Measurements from ENCODE around the gene NRTN. TPM values are rescaled to one million over a fixed set of nuclear protein-coding genes. Genes with fewer than 3 reads are reported as not detected.
A peak's percentile ranks its signal among the peaks of the same experiment; 100 is the strongest.

NRTN gene, protein sequence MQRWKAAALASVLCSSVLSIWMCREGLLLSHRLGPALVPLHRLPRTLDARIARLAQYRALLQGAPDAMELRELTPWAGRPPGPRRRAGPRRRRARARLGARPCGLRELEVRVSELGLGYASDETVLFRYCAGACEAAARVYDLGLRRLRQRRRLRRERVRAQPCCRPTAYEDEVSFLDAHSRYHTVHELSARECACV
- total RNA-seq = 1 to 10 TPM in 1 of 2 donors, under 1 TPM in 1; 0.23 to 3.3 TPM
- 1 to 10 TPM; 1.2 to 1.7 TPM for polyA plus RNA-seq
- long read RNA-seq, donor 1 = 0 reads
- long read RNA-seq, donor 2 = 0 reads
- long read RNA-seq, donor 3 = 0 reads
- long read RNA-seq, donor 4 = 0 reads
- long read RNA-seq, donor 5, partial matches to known transcripts = 0 of 7 reads
- long read RNA-seq, donor 5, other reads (novel, unspliced or antisense) = 6 of 7 reads

GRCh38 chr19:5804516-5805461, at the start of gene NRTN:
Gene NRTN, plus strand, starts transcription at chr19:5805067. Its CDS starts 19,099 bp downstream, at chr19:5824166.
- ATAC-seq (ENCODE audit: insufficient read depth, low FRiP score) = no peak
- H3K27me3 ChIP-seq (ENCODE audit: control insufficient read depth in 3 of 3, insufficient read depth in 3 of 3, low read length in 2 of 3) = peaks cover 0 to 8% (median 6%) of the 10 kb centered on the region in 3 donors
- no peak within 1 kb of the TSS for H3K4me3 ChIP-seq
- peaks cover 0 to 5% (median 4%) of the 10 kb centered on the region in 5 donors for H3K4me1 ChIP-seq (ENCODE audit: control insufficient read depth in 5 of 5, insufficient read depth in 5 of 5, low read length in 5 of 5)
- peaks cover 0 to 3% (median 0%) of the 10 kb centered on the region in 4 donors for H3K9me3 ChIP-seq (ENCODE audit: control insufficient read depth in 4 of 4, insufficient read depth in 3 of 4, low read length in 3 of 4)
- DNase-seq = peak in 1 of 3 donors; percentile 33
- 1 to 2% methylated on average over 40 to 105 of the region's 107 CpGs for WGBS, 2 donors
- TF ChIP-seq CTCF (IDR thresholded peaks at IDR 0.05; ENCODE audit: control extremely low read depth, extremely low read depth) = no peak
- H3K9ac ChIP-seq (ENCODE audit: insufficient read depth in 1 of 2, low read length in 2 of 2) = no peak within 1 kb of the TSS
- H3K36me3 ChIP-seq (ENCODE audit: control insufficient read depth in 4 of 4, insufficient read depth in 4 of 4, low read length in 4 of 4) = no peaks in the 10 kb centered on the region
- H3K27ac ChIP-seq (ENCODE audit: low read depth in 1 of 2, low read length in 1 of 2) = peak within 1 kb of the TSS in 1 of 2 donors; percentile 71

DNA sequence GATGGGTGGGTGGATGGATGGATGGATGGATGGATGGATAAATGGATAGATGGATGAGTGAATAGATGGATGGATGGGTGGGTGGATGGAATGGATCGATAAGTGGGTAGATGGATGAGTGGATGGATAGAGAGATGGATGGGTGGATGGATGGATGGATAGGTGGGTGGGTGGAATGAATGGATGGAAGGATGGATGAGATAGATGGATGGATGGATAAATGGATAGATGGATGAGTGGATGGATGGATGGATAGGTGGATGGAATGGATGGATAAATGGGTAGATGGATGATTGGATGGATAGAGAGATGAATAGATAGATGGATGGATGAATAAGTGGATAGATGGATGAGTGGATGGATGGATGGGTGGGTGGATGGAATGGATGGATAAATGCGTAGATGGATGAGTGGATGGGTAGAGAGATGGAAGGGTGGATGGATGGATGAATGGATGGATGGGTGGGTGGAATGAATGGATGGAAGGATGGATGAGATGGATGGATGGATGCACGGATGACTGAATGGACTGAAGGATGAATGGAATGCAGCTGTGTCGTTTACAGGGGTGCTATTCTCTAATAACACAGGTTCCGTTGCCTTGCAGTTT, 42.2 kb upstream of the NRTN start:
- 90 to 95% methylated on average over 5 of the region's 5 CpGs for WGBS, 2 donors
- Histone ChIP-seq H3K27me3 (ENCODE audit: control insufficient read depth in 3 of 3, insufficient read depth in 3 of 3, low read length in 2 of 3) (peaks cover 0 to 2% (median 0%) of the 10 kb centered on the region in 3 donors), H3K36me3 (ENCODE audit: control insufficient read depth in 4 of 4, insufficient read depth in 4 of 4, low read length in 4 of 4) (no peaks in the 10 kb centered on the region)

GRCh38 chr19:5765220-5765619, 39.6 kb upstream of the NRTN start:
- no peak overlapping the region for H3K4me3 ChIP-seq
- H3K9ac ChIP-seq (ENCODE audit: insufficient read depth in 1 of 2, low read length in 2 of 2) = no peak overlapping the region
- H3K4me1 ChIP-seq (ENCODE audit: control insufficient read depth in 5 of 5, insufficient read depth in 5 of 5, low read length in 5 of 5) = no peaks in the 10 kb centered on the region
- H3K36me3 ChIP-seq (ENCODE audit: control insufficient read depth in 4 of 4, insufficient read depth in 4 of 4, low read length in 4 of 4) = no peaks in the 10 kb centered on the region
- no peaks in the 10 kb centered on the region for H3K27me3 ChIP-seq (ENCODE audit: control insufficient read depth in 3 of 3, insufficient read depth in 3 of 3, low read length in 2 of 3)
- ATAC-seq (ENCODE audit: insufficient read depth, low FRiP score) (no peak), DNase-seq (no peak)
- H3K27ac ChIP-seq (ENCODE audit: low read depth in 1 of 2, low read length in 1 of 2) = no peak overlapping the region
- 92 to 94% methylated on average over 3 of the region's 3 CpGs for WGBS, 2 donors
- H3K9me3 ChIP-seq (ENCODE audit: control insufficient read depth in 4 of 4, insufficient read depth in 3 of 4, low read length in 3 of 4) = peaks cover 0 to 2% (median 0%) of the 10 kb centered on the region in 4 donors
- no peak for TF ChIP-seq CTCF (IDR thresholded peaks at IDR 0.05; ENCODE audit: control extremely low read depth, extremely low read depth)

More for the DNA sequence above, 42.2 kb upstream of the NRTN start:
- TF ChIP-seq CTCF (IDR thresholded peaks at IDR 0.05; ENCODE audit: control extremely low read depth, extremely low read depth) = no peak
- peaks cover 0 to 2% (median 0%) of the 10 kb centered on the region in 4 donors for H3K9me3 ChIP-seq (ENCODE audit: control insufficient read depth in 4 of 4, insufficient read depth in 3 of 4, low read length in 3 of 4)
- H3K27ac ChIP-seq (ENCODE audit: low read depth in 1 of 2, low read length in 1 of 2) = no peak overlapping the region
- H3K4me1 ChIP-seq (ENCODE audit: control insufficient read depth in 5 of 5, insufficient read depth in 5 of 5, low read length in 5 of 5) = no peaks in the 10 kb centered on the region
- DNase-seq (no peak), ATAC-seq (ENCODE audit: insufficient read depth, low FRiP score) (no peak)
- H3K4me3 ChIP-seq = no peak overlapping the region
- no peak overlapping the region for H3K9ac ChIP-seq (ENCODE audit: insufficient read depth in 1 of 2, low read length in 2 of 2)
